Activated CD8-positive, alpha-beta T cell treated with anti-CD3 and anti-CD28 coated beads, Interleukin-2, amount 10 ng/mL, durations not matched to agents 7 days and 5 days (primary cell): ENCODE data around the gene B4GAT1. TPM values are rescaled to one million over a fixed set of nuclear protein-coding genes. Genes with fewer than 3 reads are reported as not detected.

Experiments
- ATAC-seq: fragments of 150-1000 bp; cut with Tn5 transposase; one replicate; pipeline ENCODE4 v1.10.0; 2021; ENCODE audit warnings: moderate library complexity
- CTCF ChIA-PET: fragments of 350-600 bp; sonication (Branson Sonifier 250); formaldehyde crosslinking; loops from one replicate; lab custom pipeline; 2021; ENCODE audit warnings: antibody characterized with exemption; lab: Charles Lee
- POLR2A ChIA-PET: fragments of 350-600 bp; sonication (Branson Sonifier 250); formaldehyde crosslinking; loops from one replicate; lab custom pipeline; 2021; ENCODE audit warnings: antibody characterized with exemption; lab: Charles Lee
- DNase-seq: peaks from one replicate; pipeline ENCODE4 v3.0.0-alpha.2; 2020
- H3K27ac Mint-ChIP-seq: one replicate; pipeline ENCODE4 v1.8.0; 2021; ENCODE audit warnings: mild to moderate bottlenecking, mixed read lengths
- H3K27me3 Mint-ChIP-seq: one replicate; pipeline ENCODE4 v1.8.0; 2021; ENCODE audit warnings: low read depth, mixed read lengths
- H3K36me3 Mint-ChIP-seq: one replicate; pipeline ENCODE4 v1.8.0; 2021; ENCODE audit warnings: low read depth, mixed read lengths
- H3K4me1 Mint-ChIP-seq: one replicate; pipeline ENCODE4 v1.8.0; 2021; ENCODE audit warnings: low read depth, mixed read lengths
- H3K4me3 Mint-ChIP-seq: one replicate; pipeline ENCODE4 v1.8.0; 2021; ENCODE audit warnings: mild to moderate bottlenecking, mixed read lengths
- H3K9me3 Mint-ChIP-seq: one replicate; pipeline ENCODE4 v1.8.0; 2022; ENCODE audit warnings: mixed read lengths; ENCODE audit not compliant: insufficient read depth
- total RNA-seq, 2 experiments: library from RNA; stranded (reverse); gene quantifications; one replicate each; pipeline ENCODE4 v1.2.3, GENCODE V29; 2021

B4GAT1 gene
- total RNA-seq, 2 experiments from 2014 or later: 7.6 TPM

- ChIA-PET CTCF (interaction anchor here (1.2 to 7.6 kb wide), 2 partner anchors 30 to 48 kb away, joined by 5 to 79 read pairs; no protein-coding TSS in a partner anchor), POLR2A (interaction anchor here (1.0 kb wide), 1 partner anchor 25 kb away, joined by 3 read pairs; the partner anchor contains the start of gene CD248)
- DNase-seq (no peak), ATAC-seq (no peak)
- H3K27me3 Mint-ChIP-seq: no peaks in the 10 kb centered on the region
- peaks cover 68% of the 10 kb centered on the region for H3K4me1 Mint-ChIP-seq
- no peaks in the 10 kb centered on the region for H3K9me3 Mint-ChIP-seq
- H3K27ac Mint-ChIP-seq: peak overlapping the region; percentile 50
- H3K4me3 Mint-ChIP-seq: no peak overlapping the region
- H3K36me3 Mint-ChIP-seq: peaks cover 32% of the 10 kb centered on the region
These were observed 5.8 kb downstream of the B4GAT1 start for GRCh38 chr11:66341502-66342126.

- ChIA-PET POLR2A (no interaction called here), CTCF (interaction anchor here (1.0 to 7.6 kb wide), 3 partner anchors 29 to 48 kb away, joined by 5 to 79 read pairs (median 25); no protein-coding TSS in a partner anchor)
- Mint-ChIP-seq H3K4me3 (no peak overlapping the region), H3K27me3 (no peaks in the 10 kb centered on the region), H3K36me3 (peaks cover 34% of the 10 kb centered on the region), H3K4me1 (peaks cover 66% of the 10 kb centered on the region), H3K9me3 (no peaks in the 10 kb centered on the region), H3K27ac (no peak overlapping the region)
- ATAC-seq (no peak), DNase-seq (no peak)
These were observed 6.6 kb downstream of the B4GAT1 start for GRCh38 chr11:66340596-66341501.

- CTCF ChIA-PET: interaction anchor here (1.0 to 4.0 kb wide), 2 partner anchors 28 to 49 kb away, joined by 5 to 25 read pairs; no protein-coding TSS in a partner anchor
- DNase-seq: no peak
- Mint-ChIP-seq H3K9me3 (no peaks in the 10 kb centered on the region), H3K4me3 (no peak overlapping the region), H3K27me3 (no peaks in the 10 kb centered on the region), H3K36me3 (peaks cover 34% of the 10 kb centered on the region), H3K4me1 (peaks cover 64% of the 10 kb centered on the region), H3K27ac (no peak overlapping the region)
- no peak for ATAC-seq
- POLR2A ChIA-PET: interaction anchor here (1.2 kb wide), 1 partner anchor 28 kb away, joined by 5 read pairs; no protein-coding TSS in a partner anchor
These were observed 7.5 kb downstream of the B4GAT1 start for GRCh38 chr11:66339686-66340483.

- DNase-seq (no peak), ATAC-seq (no peak)
- Mint-ChIP-seq H3K4me3 (no peak overlapping the region), H3K36me3 (peaks cover 34% of the 10 kb centered on the region), H3K27me3 (no peaks in the 10 kb centered on the region), H3K4me1 (peaks cover 58% of the 10 kb centered on the region), H3K27ac (no peak overlapping the region), H3K9me3 (no peaks in the 10 kb centered on the region)
- ChIA-PET POLR2A (interaction anchor here (1.2 kb wide), 1 partner anchor 27 kb away, joined by 5 read pairs; no protein-coding TSS in a partner anchor), CTCF (interaction anchor here (4.0 kb wide), 1 partner anchor 27 kb away, joined by 25 read pairs; no protein-coding TSS in a partner anchor)
These were observed 8.2 kb downstream of the B4GAT1 start for GRCh38 chr11:66339162-66339675.

GRCh38 chr11:66338276-66339161, 8.9 kb downstream of the B4GAT1 start:
- no peak for DNase-seq
- Mint-ChIP-seq H3K36me3 (peaks cover 34% of the 10 kb centered on the region), H3K27ac (peak overlapping the region; percentile 52), H3K4me3 (no peak overlapping the region), H3K27me3 (no peaks in the 10 kb centered on the region), H3K9me3 (no peaks in the 10 kb centered on the region), H3K4me1 (peaks cover 51% of the 10 kb centered on the region)
- ChIA-PET CTCF (interaction anchor here (0.7 to 4.0 kb wide), 6 partner anchors 10 to 56 kb away, joined by 3 to 25 read pairs (median 3); no protein-coding TSS in a partner anchor), POLR2A (interaction anchor here (1.2 to 1.6 kb wide), 2 partner anchors 26 to 27 kb away, joined by 5 to 7 read pairs; no protein-coding TSS in a partner anchor)
- ATAC-seq: no peak

GRCh38 chr11:66337103-66337899, 10.1 kb downstream of the B4GAT1 start:
- H3K4me3 Mint-ChIP-seq: peak overlapping the region; percentile 50
- peaks cover 42% of the 10 kb centered on the region for H3K4me1 Mint-ChIP-seq
- POLR2A ChIA-PET: interaction anchor here (1.6 kb wide), 1 partner anchor 25 kb away, joined by 7 read pairs; no protein-coding TSS in a partner anchor
- H3K9me3 Mint-ChIP-seq: no peaks in the 10 kb centered on the region
- peak overlapping the region; percentile 80 for H3K27ac Mint-ChIP-seq
- peaks cover 34% of the 10 kb centered on the region for H3K36me3 Mint-ChIP-seq
- DNase-seq: no peak
- no peak for ATAC-seq
- CTCF ChIA-PET: interaction anchor here (0.7 to 8.7 kb wide), 8 partner anchors 11 to 55 kb away, joined by 3 to 194 read pairs (median 4); partner anchors contain the start of gene YIF1A
- no peaks in the 10 kb centered on the region for H3K27me3 Mint-ChIP-seq

GRCh38 chr11:66336234-66337102, 11.0 kb downstream of the B4GAT1 start, which contains the start of gene RIN1:
TSS of gene RIN1 (minus strand) at chr11:66336434. CDS start at chr11:66336402, 32 bp downstream.
- POLR2A ChIA-PET: interaction anchor here (0.6 to 3.2 kb wide), 5 partner anchors 10 to 836 kb away, joined by 3 to 25 read pairs (median 9); partner anchors contain the start of gene CD248
- Mint-ChIP-seq H3K9me3 (no peaks in the 10 kb centered on the region), H3K4me3 (peak within 1 kb of the TSS; percentile 50), H3K36me3 (peaks cover 28% of the 10 kb centered on the region), H3K27me3 (no peaks in the 10 kb centered on the region), H3K27ac (peak within 1 kb of the TSS; percentile 80), H3K4me1 (peaks cover 40% of the 10 kb centered on the region)
- peak; percentile 82 for DNase-seq
- CTCF ChIA-PET: interaction anchor here (0.5 to 8.7 kb wide), 11 partner anchors 8 to 53 kb away, joined by 3 to 194 read pairs (median 5); partner anchors contain the start of genes BRMS1, CD248 and YIF1A
- peak; percentile 80 for ATAC-seq

- Mint-ChIP-seq H3K36me3 (peaks cover 24% of the 10 kb centered on the region), H3K4me1 (peaks cover 40% of the 10 kb centered on the region), H3K4me3 (no peak overlapping the region), H3K27me3 (no peaks in the 10 kb centered on the region), H3K27ac (peak overlapping the region; percentile 43), H3K9me3 (no peaks in the 10 kb centered on the region)
- ATAC-seq (peak; percentile 2), DNase-seq (no peak)
- CTCF ChIA-PET: interaction anchor here (0.5 to 8.7 kb wide), 13 partner anchors 9 to 54 kb away, joined by 3 to 194 read pairs (median 5); partner anchors contain the start of genes BRMS1, CD248 and YIF1A
- POLR2A ChIA-PET: interaction anchor here (0.6 to 3.2 kb wide), 6 partner anchors 9 to 836 kb away, joined by 3 to 25 read pairs (median 12); partner anchors contain the start of genes BRMS1 and CD248
These were observed 11.7 kb downstream of the B4GAT1 start for GRCh38 chr11:66335531-66336233.
